Colonic mucosa (tissue), 4 donors: Measurements from ENCODE around the gene FBXO11. TPM values are rescaled to one million over a fixed set of nuclear protein-coding genes. Genes with fewer than 3 reads are reported as not detected.

Experiments used
- DNase-seq: peaks from one replicate; pipeline ENCODE4 v3.0.0-alpha.2; 2020
- H3K27ac ChIP-seq: fragments of 200-600 bp; one replicate; pipeline ENCODE4 v1.8.0; 2021
- H3K27me3 ChIP-seq: fragments of 200-600 bp; one replicate; pipeline ENCODE4 v1.8.0; 2021
- H3K36me3 ChIP-seq: fragments of 200-600 bp; one replicate; pipeline ENCODE4 v1.8.0; 2021
- H3K4me1 ChIP-seq: fragments of 200-600 bp; one replicate; pipeline ENCODE4 v1.8.0; 2021; ENCODE audit warnings: mild to moderate bottlenecking
- H3K4me3 ChIP-seq: fragments of 200-600 bp; one replicate; pipeline ENCODE4 v1.8.0; 2021
- H3K9ac ChIP-seq, 2 donors: one replicate each; pipeline ENCODE4 v1.7.0; 2013; ENCODE audit warnings: control low read depth in 2 of 2, low read depth in 2 of 2, low read length in 2 of 2
- H3K9me3 ChIP-seq: fragments of 200-600 bp; one replicate; pipeline ENCODE4 v1.8.0; 2021
- intact Hi-C: fragments of 100-400 bp; cut with DNase I; formaldehyde crosslinking; loops from one replicate; pipeline ENCODE4 v1.14.1; 2022
- total RNA-seq, 2 donors: library from RNA; stranded (reverse); fragmentation: NEBNext Ultra II Directional in 1 of 2; extraction: Animal tissue kit (Norgen Biotek cat#: 25700) in 1 of 2; gene quantifications; one replicate each; pipeline ENCODE4 v1.2.1, GENCODE V29; 2021
- TF ChIP-seq, protein P1 (sequence below): fragments of 200-600 bp; IDR thresholded peaks from one replicate; pipeline ENCODE4 v1.8.0; 2022; ENCODE audit warnings: antibody characterized with exemption, mild to moderate bottlenecking
- donor health status: healthy.
- donor health status: DM: no; HTN: no; CAD: no.
- donor health status: DM: no; HTN: no; CAD: no.

Gene FBXO11
- total RNA-seq, 2 donors from 2014 or later = 40.4 to 47.7 TPM

DNA sequence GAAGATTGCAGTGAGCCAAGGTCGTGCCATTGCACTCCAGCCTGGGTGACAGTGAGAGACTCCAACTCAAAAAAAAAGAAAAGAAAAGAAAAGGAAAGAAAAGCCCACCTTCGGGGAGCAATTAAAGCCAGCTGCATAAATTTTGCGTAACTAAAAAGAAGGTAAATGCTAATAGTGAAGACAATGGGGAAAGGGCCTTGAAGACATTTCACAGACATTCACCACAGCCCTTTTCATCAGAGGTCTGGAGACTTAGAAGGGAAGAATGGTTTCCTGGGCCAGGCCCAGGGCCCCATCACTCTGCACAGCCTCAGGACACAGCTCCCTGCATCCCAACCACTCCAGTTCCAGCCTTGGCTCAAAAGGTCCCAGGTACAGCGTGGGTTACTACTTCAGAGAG lies 158.4 kb downstream of the FBXO11 start:
- Histone ChIP-seq H3K4me1 (no peaks in the 10 kb centered on the region), H3K27me3 (no peaks in the 10 kb centered on the region), H3K4me3 (no peak overlapping the region), H3K27ac (no peak overlapping the region), H3K9ac (no peak overlapping the region), H3K36me3 (no peaks in the 10 kb centered on the region), H3K9me3 (no peaks in the 10 kb centered on the region)
- no peak for DNase-seq
- TF ChIP-seq, protein P1, sequence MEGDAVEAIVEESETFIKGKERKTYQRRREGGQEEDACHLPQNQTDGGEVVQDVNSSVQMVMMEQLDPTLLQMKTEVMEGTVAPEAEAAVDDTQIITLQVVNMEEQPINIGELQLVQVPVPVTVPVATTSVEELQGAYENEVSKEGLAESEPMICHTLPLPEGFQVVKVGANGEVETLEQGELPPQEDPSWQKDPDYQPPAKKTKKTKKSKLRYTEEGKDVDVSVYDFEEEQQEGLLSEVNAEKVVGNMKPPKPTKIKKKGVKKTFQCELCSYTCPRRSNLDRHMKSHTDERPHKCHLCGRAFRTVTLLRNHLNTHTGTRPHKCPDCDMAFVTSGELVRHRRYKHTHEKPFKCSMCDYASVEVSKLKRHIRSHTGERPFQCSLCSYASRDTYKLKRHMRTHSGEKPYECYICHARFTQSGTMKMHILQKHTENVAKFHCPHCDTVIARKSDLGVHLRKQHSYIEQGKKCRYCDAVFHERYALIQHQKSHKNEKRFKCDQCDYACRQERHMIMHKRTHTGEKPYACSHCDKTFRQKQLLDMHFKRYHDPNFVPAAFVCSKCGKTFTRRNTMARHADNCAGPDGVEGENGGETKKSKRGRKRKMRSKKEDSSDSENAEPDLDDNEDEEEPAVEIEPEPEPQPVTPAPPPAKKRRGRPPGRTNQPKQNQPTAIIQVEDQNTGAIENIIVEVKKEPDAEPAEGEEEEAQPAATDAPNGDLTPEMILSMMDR = no peak
- intact Hi-C loops = no loop called here

DNA sequence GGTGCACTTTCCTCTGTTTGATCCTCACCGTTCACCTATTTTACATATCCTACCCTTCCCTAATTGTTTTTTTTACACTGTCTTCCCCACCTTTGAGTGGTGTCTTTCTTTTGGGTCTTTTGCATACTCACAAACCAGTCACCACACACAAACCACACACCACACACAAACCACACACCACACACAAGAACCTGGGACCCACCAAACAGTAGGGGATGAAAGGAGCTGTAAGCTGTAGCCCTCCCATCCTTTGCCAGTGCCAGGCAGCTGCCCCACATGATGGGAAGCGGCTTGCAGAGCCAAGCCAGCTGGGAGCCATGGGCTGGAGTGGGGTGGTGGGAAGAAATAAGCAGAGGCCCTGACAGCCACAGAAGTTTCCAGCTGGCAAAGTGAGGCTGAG lies 162.2 kb downstream of the FBXO11 start:
- no peak for DNase-seq
- no peaks in the 10 kb centered on the region for H3K36me3 ChIP-seq
- no peaks in the 10 kb centered on the region for H3K9me3 ChIP-seq
- H3K4me1 ChIP-seq = no peaks in the 10 kb centered on the region
- TF ChIP-seq, protein P1 = no peak
- intact Hi-C loops = no loop called here
- H3K4me3 ChIP-seq = no peak overlapping the region
- H3K9ac ChIP-seq = no peak overlapping the region
- no peak overlapping the region for H3K27ac ChIP-seq
- no peaks in the 10 kb centered on the region for H3K27me3 ChIP-seq

DNA sequence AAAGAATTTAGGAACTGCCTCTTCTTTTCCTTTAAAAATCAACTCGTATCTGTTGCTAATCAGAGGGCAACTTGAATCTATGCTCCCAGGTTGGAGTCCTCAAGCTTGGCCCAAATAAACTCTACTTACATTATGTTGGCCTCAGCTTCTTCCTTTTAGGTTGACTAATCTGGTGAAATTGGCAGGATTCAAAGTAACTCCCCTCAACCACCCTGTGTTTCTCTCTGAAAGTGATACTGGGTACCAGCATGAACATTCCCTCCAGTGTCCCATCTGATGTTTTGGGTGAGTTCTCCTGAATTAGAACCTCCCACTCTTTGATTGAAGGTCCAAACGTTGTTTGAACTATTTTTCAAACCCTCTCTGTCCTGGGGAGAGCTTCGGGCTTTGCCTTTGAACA lies 164.7 kb downstream of the FBXO11 start:
- H3K9me3 ChIP-seq = no peaks in the 10 kb centered on the region
- H3K36me3 ChIP-seq = no peaks in the 10 kb centered on the region
- no peak overlapping the region for H3K27ac ChIP-seq
- H3K4me1 ChIP-seq = no peaks in the 10 kb centered on the region
- no peak overlapping the region for H3K9ac ChIP-seq
- no peaks in the 10 kb centered on the region for H3K27me3 ChIP-seq
- no peak for DNase-seq
- H3K4me3 ChIP-seq = no peak overlapping the region
- intact Hi-C loops = no loop called here
- TF ChIP-seq, protein P1 = no peak

DNA sequence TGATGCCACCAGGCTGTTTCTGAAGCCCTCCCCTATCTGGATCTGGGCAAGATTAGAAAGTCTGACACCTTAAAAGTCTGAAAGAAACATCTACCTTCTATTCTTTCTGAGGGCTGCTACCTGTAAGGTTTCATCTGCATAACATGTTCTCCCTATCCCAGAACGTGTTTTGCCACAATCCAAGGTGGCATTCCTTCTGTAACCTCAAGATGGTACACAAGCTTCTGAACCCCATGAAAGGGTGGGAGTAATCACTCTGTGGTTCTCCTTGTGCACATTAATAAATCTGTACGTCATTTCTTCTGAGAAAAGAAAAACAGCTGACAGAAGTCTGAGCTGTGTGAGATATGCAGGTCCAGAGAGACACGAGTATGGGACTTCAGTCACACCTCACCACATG lies 165.2 kb downstream of the FBXO11 start:
- Histone ChIP-seq H3K9me3 (no peaks in the 10 kb centered on the region), H3K4me3 (no peak overlapping the region), H3K36me3 (no peaks in the 10 kb centered on the region), H3K4me1 (no peaks in the 10 kb centered on the region), H3K27me3 (no peaks in the 10 kb centered on the region), H3K27ac (no peak overlapping the region), H3K9ac (no peak overlapping the region)
- DNase-seq = no peak
- intact Hi-C loops = no loop called here
- TF ChIP-seq, protein P1 = no peak

Other genes with a start within 250 kb of the FBXO11 start
- 10 to 100 TPM; 25.7 to 67.4 TPM for gene MSH6, start 123.4 kb downstream of the FBXO11 start, total RNA-seq